Mucosa of descending colon (tissue), 3 donors: ENCODE measurements around the gene GTF3C1. TPM values are rescaled to one million over a fixed set of nuclear protein-coding genes. Genes with fewer than 3 reads are reported as not detected.
"Not testable (repeated sequence)": the region's sequence is repeated elsewhere in the genome, so short reads cannot be mapped to it uniquely, and the experiment has no call there.

Experiments
- ATAC-seq: fragments of 200-7000 bp; cut with Tn5 transposase; one replicate; pipeline ENCODE4 v1.9.1; 2020; ENCODE audit warnings: mild to moderate bottlenecking, moderate library complexity
- DNase-seq, 3 donors: peaks; one replicate each; pipeline ENCODE4 v3.0.0-alpha.2; 2020
- H3K36me3 ChIP-seq: fragments of 200-600 bp; one replicate; pipeline ENCODE4 v1.8.0; 2021; ENCODE audit warnings: low read depth, mild to moderate bottlenecking
- H3K4me1 ChIP-seq: fragments of 200-600 bp; one replicate; pipeline ENCODE4 v1.8.0; 2021; ENCODE audit warnings: low read depth, mild to moderate bottlenecking
- H3K4me3 ChIP-seq: fragments of 200-600 bp; one replicate; pipeline ENCODE4 v1.8.0; 2021; ENCODE audit warnings: mild to moderate bottlenecking
- H3K9me3 ChIP-seq: fragments of 200-600 bp; one replicate; pipeline ENCODE4 v1.8.0; 2021; ENCODE audit warnings: mild to moderate bottlenecking
- CTCF ChIP-seq: fragments of 200-600 bp; IDR thresholded peaks from one replicate; pipeline ENCODE4 v1.8.0; 2022; ENCODE audit warnings: antibody characterized with exemption, mild to moderate bottlenecking
- intact Hi-C, 2 donors: fragments of 100-400 bp; cut with DNase I in 1 of 2; cut with micrococcal nuclease in 1 of 2; formaldehyde crosslinking; loops; one replicate each; pipeline versions ENCODE4 v1.11.0 to v1.11.1; 2022; cut with DNase I, micrococcal nuclease
- total RNA-seq, 3 donors: library from RNA; stranded (reverse); fragmentation: NEBNext Ultra II Directional in 2 of 3; extraction: Animal tissue kit (Norgen Biotek cat#: 25700) in 2 of 3; gene quantifications; one replicate each; pipeline versions ENCODE4 v1.2.1 to v1.2.4, GENCODE V29; 2021 to 2023
- donor health status: DM: no; HTN: no; CAD: no; lungs with moderate emphysema.
- donor health status: DM: no; HTN: no; CAD: no.
- donor health status: DM: no; HTN: yes; CAD: no.

GTF3C1 gene
- total RNA-seq, 3 donors from 2014 or later, result 47.0 to 58.5 (median 47.7) TPM

GRCh38 chr16:27461483-27462171, 88.1 kb downstream of the GTF3C1 start:
- Histone ChIP-seq H3K4me3 (no peak overlapping the region), H3K9me3 (no peaks in the 10 kb centered on the region), H3K36me3 (peaks cover 5% of the 10 kb centered on the region), H3K4me1 (no peaks in the 10 kb centered on the region)
- DNase-seq (peak in 1 of 3 donors; percentile 36), ATAC-seq (no peak)
- no peak for TF ChIP-seq CTCF
- intact Hi-C loops, result no loop called here

- no peak for ATAC-seq
These were observed 88.8 kb downstream of the GTF3C1 start for GRCh38 chr16:27460663-27461482.

GRCh38 chr16:27460213-27460612, 89.5 kb downstream of the GTF3C1 start:
- intact Hi-C loops, result no loop called here
- Histone ChIP-seq H3K4me1 (no peaks in the 10 kb centered on the region), H3K36me3 (peaks cover 5% of the 10 kb centered on the region), H3K9me3 (no peaks in the 10 kb centered on the region), H3K4me3 (no peak overlapping the region)
- ATAC-seq (no peak), DNase-seq (peak in 1 of 3 donors; percentile 48)
- TF ChIP-seq CTCF, result no peak

More at GRCh38 chr16:27460663-27461482, 88.8 kb downstream of the GTF3C1 start:
- no peaks in the 10 kb centered on the region for H3K9me3 ChIP-seq
- H3K4me3 ChIP-seq, result no peak overlapping the region
- DNase-seq, result peak in 1 of 3 donors; percentile 41
- no peaks in the 10 kb centered on the region for H3K4me1 ChIP-seq
- TF ChIP-seq CTCF, result no peak
- intact Hi-C loops, result no loop called here
- H3K36me3 ChIP-seq, result peaks cover 5% of the 10 kb centered on the region

- no peak for TF ChIP-seq CTCF
- no peaks in the 10 kb centered on the region for H3K9me3 ChIP-seq
- intact Hi-C loops, result loop anchor here (5.0 to 10.0 kb wide), 2 partner anchors 282 to 304 kb away; no protein-coding TSS in a partner anchor
- no peak overlapping the region for H3K4me3 ChIP-seq
- H3K36me3 ChIP-seq, result peaks cover 5% of the 10 kb centered on the region
- DNase-seq (peak in 1 of 3 donors; percentile 2), ATAC-seq (no peak)
- no peaks in the 10 kb centered on the region for H3K4me1 ChIP-seq
These were observed 90.6 kb downstream of the GTF3C1 start for GRCh38 chr16:27458987-27459688.

GRCh38 chr16:27458258-27458657, 91.5 kb downstream of the GTF3C1 start:
- Histone ChIP-seq H3K4me1 (no peaks in the 10 kb centered on the region), H3K36me3 (peaks cover 3% of the 10 kb centered on the region), H3K9me3 (no peaks in the 10 kb centered on the region), H3K4me3 (no peak overlapping the region)
- TF ChIP-seq CTCF, result no peak
- ATAC-seq (no peak), DNase-seq (peak in 1 of 3 donors; percentile 22)
- intact Hi-C loops, result loop anchor here (5.0 to 10.0 kb wide), 2 partner anchors 281 to 303 kb away; no protein-coding TSS in a partner anchor

GRCh38 chr16:27457605-27457900, 92.2 kb downstream of the GTF3C1 start:
- not testable (repeated sequence) for H3K4me1 ChIP-seq, H3K4me3 ChIP-seq, H3K9me3 ChIP-seq, ATAC-seq, H3K36me3 ChIP-seq
- intact Hi-C loops, result loop anchor here (5.0 to 10.0 kb wide), 2 partner anchors 280 to 303 kb away; no protein-coding TSS in a partner anchor
- peak in 1 of 3 donors; percentile 19 for DNase-seq
